B cell (primary cell): Measurements from ENCODE around the gene EYS. TPM values are rescaled to one million over a fixed set of nuclear protein-coding genes. Genes with fewer than 3 reads are reported as not detected.

Source experiments
- ATAC-seq: fragments of 200-7000 bp; cut with Tn5 transposase; one replicate; pipeline ENCODE4 v1.10.0; 2021; ENCODE audit warnings: low read depth, mild to moderate bottlenecking, moderate number of reproducible peaks, moderate library complexity
- CTCF ChIA-PET: fragments of 350-600 bp; sonication (Branson Sonifier 250); formaldehyde crosslinking; loops from one replicate; lab custom pipeline; 2021; ENCODE audit warnings: antibody characterized with exemption, inconsistent platforms; lab: Charles Lee
- POLR2A ChIA-PET: fragments of 350-600 bp; sonication (Branson Sonifier 250); formaldehyde crosslinking; loops from one replicate; lab custom pipeline; 2021; ENCODE audit warnings: antibody characterized with exemption; lab: Charles Lee
- DNase-seq: peaks from one replicate; pipeline ENCODE4 v3.0.0; 2013
- H2AFZ ChIP-seq: 2 replicates; pipeline ENCODE4 v1.6.1; 2012; ENCODE audit warnings: mild to moderate bottlenecking, low read depth, low read length; ENCODE audit not compliant: insufficient read depth, poor library complexity, severe bottlenecking
- H3K27ac ChIP-seq, 2 donors: 1 replicate in 1 of 2; 2 replicates in 1 of 2; pipeline ENCODE4 v1.5.1; 2012 to 2013; ENCODE audit warnings: low read length in 2 of 2, mild to moderate bottlenecking in 2 of 2, moderate library complexity in 1 of 2
- H3K27me3 ChIP-seq, 4 experiments: fragments of 200-600 bp in 1 of 4; sonication (generic) in 1 of 4; replicated peaks in 1 of 4; 1 replicate in 2 of 4; 2 replicates in 2 of 4; pipeline versions ENCODE4 v1.6.1 to v1.7.0; 2013 to 2016; ENCODE audit warnings: low read length in 3 of 4, mild to moderate bottlenecking in 2 of 4, mixed read lengths in 1 of 4, moderate library complexity in 1 of 4; ENCODE audit not compliant: insufficient read depth in 4 of 4, control insufficient read depth in 3 of 4; ENCODE audit errors: control extremely low read depth in 1 of 4
- H3K36me3 ChIP-seq, 2 experiments: replicated peaks in 1 of 2; 1 replicate in 1 of 2; 2 replicates in 1 of 2; pipeline versions ENCODE4 v1.6.1 to v1.7.1; 2013; ENCODE audit warnings: low read length in 1 of 2; ENCODE audit not compliant: insufficient read depth in 2 of 2, control insufficient read depth in 1 of 2; ENCODE audit errors: control extremely low read depth in 1 of 2, extremely low read depth in 1 of 2
- H3K4me1 ChIP-seq, 2 donors: fragments of 200-600 bp in 1 of 2; sonication (generic) in 1 of 2; 1 replicate in 1 of 2; 2 replicates in 1 of 2; pipeline versions ENCODE4 v1.5.1 to v1.6.1; 2013 to 2017; ENCODE audit warnings: low read length in 2 of 2; ENCODE audit not compliant: control insufficient read depth in 2 of 2, insufficient read depth in 2 of 2
- H3K4me2 ChIP-seq: replicated peaks from 2 replicates; pipeline ENCODE3; 2012; ENCODE audit warnings: mild to moderate bottlenecking, low read depth, low read length; ENCODE audit not compliant: poor library complexity, severe bottlenecking
- H3K4me3 ChIP-seq, 5 experiments: fragments of 200-600 bp in 1 of 5; sonication (generic) in 1 of 5; 1 replicate in 3 of 5; 2 replicates in 2 of 5; pipeline versions ENCODE4 v1.5.1 to v1.7.0; 2011 to 2016; ENCODE audit warnings: low read length in 4 of 5, mild to moderate bottlenecking in 4 of 5, low read depth in 2 of 5, control low read depth in 1 of 5, moderate library complexity in 1 of 5; ENCODE audit not compliant: insufficient read depth in 1 of 5; ENCODE audit errors: control extremely low read depth in 1 of 5, extremely low read depth in 1 of 5
- H3K79me2 ChIP-seq: fragments of 200-600 bp; sonication (generic); one replicate; pipeline ENCODE4 v1.6.0; 2016; ENCODE audit warnings: low read length; ENCODE audit not compliant: control insufficient read depth, insufficient read depth
- H3K9ac ChIP-seq: fragments of 200-600 bp; sonication (generic); 2 replicates; pipeline ENCODE4 v1.6.1; 2017; ENCODE audit warnings: mild to moderate bottlenecking, low read length, moderate library complexity
- H3K9me3 ChIP-seq, 3 donors: one replicate each; pipeline versions ENCODE4 v1.6.1 to v1.7.1; 2013; ENCODE audit warnings: low read length in 2 of 3; ENCODE audit not compliant: control insufficient read depth in 2 of 3, insufficient read depth in 1 of 3; ENCODE audit errors: control extremely low read depth in 1 of 3
- H4K20me1 ChIP-seq: 2 replicates; pipeline ENCODE4 v1.6.0; 2012; ENCODE audit warnings: mild to moderate bottlenecking, low read length; ENCODE audit not compliant: insufficient read depth, control insufficient read depth, poor library complexity, severe bottlenecking
- H3K27ac Mint-ChIP-seq: one replicate; pipeline ENCODE4 v1.8.0; 2021; ENCODE audit warnings: mixed read lengths
- H3K27me3 Mint-ChIP-seq: one replicate; pipeline ENCODE4 v1.8.0; 2021; ENCODE audit warnings: mixed read lengths
- H3K4me1 Mint-ChIP-seq: one replicate; pipeline ENCODE4 v1.8.0; 2021; ENCODE audit warnings: mixed read lengths
- H3K4me3 Mint-ChIP-seq: one replicate; pipeline ENCODE4 v1.8.0; 2021; ENCODE audit warnings: mixed read lengths
- H3K9me3 Mint-ChIP-seq: one replicate; pipeline ENCODE4 v1.8.0; 2022; ENCODE audit warnings: mixed read lengths; ENCODE audit not compliant: insufficient read depth
- EZH2 ChIP-seq: IDR thresholded peaks from 2 replicates; pipeline ENCODE4 v1.6.1; 2012; ENCODE audit warnings: borderline replicate concordance, low read depth, mild to moderate bottlenecking, moderate library complexity, low read length; ENCODE audit not compliant: insufficient read depth, poor library complexity, severe bottlenecking
- WGBS: methylation state at CpG from one replicate; pipeline ENCODE4 v1.1.5; 2013; ENCODE audit warnings: missing lambda C conversion rate; ENCODE audit not compliant: insufficient coverage; 5-methylcytosine and 5-hydroxymethylcytosine counted together
- intact Hi-C: fragments of 100-400 bp; cut with micrococcal nuclease; formaldehyde crosslinking; loops from one replicate; pipeline ENCODE4 v1.10.0; 2022
- polyA plus RNA-seq: library from polyadenylated mRNA; depleted of rRNA; stranded (reverse); fragments of >200 nt; gene quantifications from 2 replicates; pipeline ENCODE4 v1.2.3, GENCODE V29; 2012
- total RNA-seq, 2 donors: library from RNA; stranded (reverse); fragments of 120-200 nt in 1 of 2; gene quantifications; 1 replicate in 1 of 2; 2 replicates in 1 of 2; pipeline versions ENCODE4 v1.2.3 to v1.2.4, GENCODE V29; 2013 to 2022
- TF ChIP-seq, protein P1 (sequence below): fragments of 200-600 bp; IDR thresholded peaks from one replicate; pipeline ENCODE4 v1.8.0; 2022; ENCODE audit warnings: antibody characterized with exemption, mild to moderate bottlenecking

Gene EYS
- total and polyA plus RNA-seq, 2 donors (not counting 1 experiment from before 2014, with no cell fraction given): not detected

DNA sequence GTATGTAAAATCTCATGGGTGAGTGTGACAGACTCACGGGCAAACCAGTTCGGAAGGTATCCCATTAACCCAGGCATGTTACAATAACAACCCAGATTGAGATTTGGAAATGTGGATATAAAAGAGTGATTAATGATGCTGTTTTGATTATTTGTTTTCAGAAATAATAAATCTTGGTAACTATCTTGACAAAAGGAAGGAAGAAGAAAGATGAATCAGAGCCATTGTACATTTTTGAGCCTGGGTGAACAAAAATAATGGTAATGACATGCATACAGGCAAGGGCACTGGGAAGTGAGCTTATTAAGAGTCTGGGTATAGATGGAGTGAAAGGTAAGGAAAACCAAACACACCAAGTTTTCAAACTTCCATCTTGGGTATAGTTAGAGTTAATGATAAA, 1209.4 kb downstream of the EYS start:
- Mint-ChIP-seq H3K4me1 (no peaks in the 10 kb centered on the region), H3K4me3 (no peak overlapping the region), H3K27ac (no peak overlapping the region), H3K27me3 (no peaks in the 10 kb centered on the region), H3K9me3 (peaks cover 2% of the 10 kb centered on the region)
- no peaks in the 10 kb centered on the region for H3K27me3 ChIP-seq
- no peaks in the 10 kb centered on the region for H3K79me2 ChIP-seq
- H3K4me2 ChIP-seq: no peak overlapping the region
- intact Hi-C loops: no loop called here
- H2AFZ ChIP-seq: no peak overlapping the region
- ChIA-PET POLR2A (no interaction called here), CTCF (no interaction called here)
- no peak for DNase-seq
- H3K4me1 ChIP-seq: no peaks in the 10 kb centered on the region
- no peak overlapping the region for H3K9ac ChIP-seq
- TF ChIP-seq, protein P1, sequence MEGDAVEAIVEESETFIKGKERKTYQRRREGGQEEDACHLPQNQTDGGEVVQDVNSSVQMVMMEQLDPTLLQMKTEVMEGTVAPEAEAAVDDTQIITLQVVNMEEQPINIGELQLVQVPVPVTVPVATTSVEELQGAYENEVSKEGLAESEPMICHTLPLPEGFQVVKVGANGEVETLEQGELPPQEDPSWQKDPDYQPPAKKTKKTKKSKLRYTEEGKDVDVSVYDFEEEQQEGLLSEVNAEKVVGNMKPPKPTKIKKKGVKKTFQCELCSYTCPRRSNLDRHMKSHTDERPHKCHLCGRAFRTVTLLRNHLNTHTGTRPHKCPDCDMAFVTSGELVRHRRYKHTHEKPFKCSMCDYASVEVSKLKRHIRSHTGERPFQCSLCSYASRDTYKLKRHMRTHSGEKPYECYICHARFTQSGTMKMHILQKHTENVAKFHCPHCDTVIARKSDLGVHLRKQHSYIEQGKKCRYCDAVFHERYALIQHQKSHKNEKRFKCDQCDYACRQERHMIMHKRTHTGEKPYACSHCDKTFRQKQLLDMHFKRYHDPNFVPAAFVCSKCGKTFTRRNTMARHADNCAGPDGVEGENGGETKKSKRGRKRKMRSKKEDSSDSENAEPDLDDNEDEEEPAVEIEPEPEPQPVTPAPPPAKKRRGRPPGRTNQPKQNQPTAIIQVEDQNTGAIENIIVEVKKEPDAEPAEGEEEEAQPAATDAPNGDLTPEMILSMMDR: no peak
- TF ChIP-seq EZH2: no peak
- no peaks in the 10 kb centered on the region for H4K20me1 ChIP-seq
- H3K4me3 ChIP-seq: no peak overlapping the region
- H3K9me3 ChIP-seq: peaks cover 0 to 4% (median 0%) of the 10 kb centered on the region in 3 donors
- no peak overlapping the region for H3K27ac ChIP-seq
- no CpG with 5 or more reads among the region's 2 CpGs for WGBS
- H3K36me3 ChIP-seq: no peaks in the 10 kb centered on the region
- ATAC-seq: no peak

DNA sequence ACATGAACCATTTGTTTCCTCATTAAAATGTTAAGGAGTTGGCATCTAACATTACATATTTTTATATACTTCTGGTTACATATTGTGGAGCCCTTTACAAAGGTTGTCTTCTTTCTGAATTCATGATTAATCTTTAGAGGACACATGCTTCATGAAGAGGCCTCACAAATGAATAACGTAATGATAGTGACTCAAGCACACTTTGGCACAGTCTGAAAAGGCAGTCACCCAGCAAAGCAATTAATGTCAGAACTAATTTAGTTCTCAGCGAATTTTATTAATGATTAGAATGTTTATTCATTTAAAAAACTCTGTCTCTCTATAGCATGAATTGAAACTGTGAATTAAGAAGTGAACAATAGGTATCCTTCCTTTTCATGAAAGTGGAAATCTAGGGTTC, 1217.3 kb downstream of the EYS start:
- DNase-seq (no peak), ATAC-seq (no peak)
- Histone ChIP-seq H3K79me2 (no peaks in the 10 kb centered on the region), H3K4me3 (no peak overlapping the region), H3K4me2 (no peak overlapping the region), H3K27me3 (no peaks in the 10 kb centered on the region), H3K9ac (no peak overlapping the region), H3K4me1 (no peaks in the 10 kb centered on the region), H3K36me3 (no peaks in the 10 kb centered on the region), H4K20me1 (no peaks in the 10 kb centered on the region), H3K27ac (no peak overlapping the region), H3K9me3 (no peaks in the 10 kb centered on the region), H2AFZ (no peak overlapping the region)
- intact Hi-C loops: no loop called here
- CTCF ChIA-PET: no interaction called here
- no peak overlapping the region for H3K4me3 Mint-ChIP-seq
- TF ChIP-seq, protein P1: no peak
- TF ChIP-seq EZH2: no peak
- H3K9me3 Mint-ChIP-seq: peaks cover 3% of the 10 kb centered on the region
- POLR2A ChIA-PET: no interaction called here
- no peak overlapping the region for H3K27ac Mint-ChIP-seq
- WGBS: no CpG with 5 or more reads among the region's 2 CpGs
- H3K4me1 Mint-ChIP-seq: no peaks in the 10 kb centered on the region
- no peaks in the 10 kb centered on the region for H3K27me3 Mint-ChIP-seq
